Suppressor macrophage treated with lipopolysaccharide for 1 hour (primary cell): ENCODE results near the gene MTHFSD.

ENCODE experiments used
- DNase-seq, 3 donors: peaks; one replicate each; pipeline ENCODE4 v3.0.0-alpha.2; 2020 to 2022

The MTHFSD gene

GRCh38 chr16:86584071-86584685, 29.1 kb upstream of the MTHFSD start:
- DNase-seq: no peak

DNA sequence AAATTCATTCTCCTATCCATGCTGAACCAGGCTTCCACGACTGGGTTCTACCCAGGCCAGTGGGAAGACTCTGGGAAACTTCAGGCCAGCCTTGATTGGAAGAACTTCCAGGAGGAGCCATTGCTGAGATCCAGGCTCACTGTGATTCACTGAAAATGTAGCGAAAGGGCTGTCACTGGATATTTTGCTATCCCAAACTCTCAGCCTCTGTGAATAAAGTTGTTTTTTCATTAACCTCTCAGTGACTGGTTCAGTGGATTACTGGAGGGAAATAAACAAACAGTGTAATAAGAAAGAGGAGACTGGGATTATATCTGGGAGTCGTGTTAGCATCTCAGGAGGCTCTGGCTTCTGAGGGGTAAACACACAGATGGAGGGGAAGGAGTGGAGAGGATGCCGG, 26.4 kb upstream of the MTHFSD start:
- DNase-seq: no peak

DNA sequence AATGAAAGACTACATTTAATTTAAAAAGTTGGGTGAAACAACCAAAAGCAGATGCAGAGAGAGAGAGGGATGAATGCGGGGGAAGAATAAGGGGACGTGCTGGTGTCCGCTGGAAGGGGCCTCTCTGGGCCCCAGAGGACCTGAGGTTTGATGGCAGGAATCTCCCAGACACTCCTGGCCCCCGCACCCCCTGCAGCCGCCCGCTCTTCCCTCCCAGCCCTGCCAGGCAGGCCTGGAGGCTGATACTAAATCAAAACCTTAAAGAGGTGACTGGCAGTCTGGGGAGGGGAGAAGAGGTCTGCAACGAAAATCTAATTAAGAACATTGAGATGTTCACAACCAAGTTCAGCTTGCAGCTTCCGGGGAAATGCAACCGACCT, 25.7 kb upstream of the MTHFSD start:
- DNase-seq: no peak

- no peak for DNase-seq
Observed at GRCh38 chr16:86580063-86580790, 25.2 kb upstream of the MTHFSD start.

DNA sequence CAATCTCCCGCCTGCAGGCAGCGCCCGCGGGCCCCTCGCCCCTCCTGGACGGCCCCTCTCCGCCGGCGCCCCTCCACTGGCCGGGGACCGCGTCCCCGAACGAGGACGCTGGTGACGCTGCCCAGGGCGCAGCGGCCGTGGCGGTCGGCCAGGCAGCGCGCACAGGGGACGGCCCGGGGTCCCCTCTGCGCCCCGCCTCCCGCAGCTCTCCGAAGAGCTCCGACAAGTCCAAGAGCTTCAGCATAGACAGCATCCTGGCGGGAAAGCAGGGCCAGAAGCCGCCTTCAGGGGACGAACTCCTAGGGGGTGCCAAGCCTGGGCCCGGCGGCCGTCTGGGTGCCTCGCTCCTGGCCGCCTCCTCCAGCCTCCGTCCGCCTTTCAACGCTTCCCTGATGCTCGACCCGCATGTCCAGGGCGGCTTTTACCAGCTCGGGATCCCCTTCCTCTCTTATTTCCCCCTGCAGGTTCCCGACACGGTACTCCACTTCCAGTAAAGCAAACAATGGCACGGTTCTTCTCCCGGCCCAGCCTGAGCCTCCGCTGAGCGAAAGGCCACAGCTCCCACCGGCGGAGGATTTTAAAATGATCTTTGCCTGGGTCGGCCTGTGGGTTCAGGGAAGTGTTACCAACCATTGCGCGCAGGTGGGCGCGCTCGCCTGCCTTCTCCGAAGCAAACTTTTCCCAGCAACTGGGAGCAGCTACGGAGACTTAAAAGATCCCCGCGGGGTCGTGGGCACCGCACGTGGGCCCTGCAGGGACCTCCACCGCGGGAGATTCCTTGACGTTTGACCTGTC, 24.4 kb upstream of the MTHFSD start:
- DNase-seq: no peak

DNA sequence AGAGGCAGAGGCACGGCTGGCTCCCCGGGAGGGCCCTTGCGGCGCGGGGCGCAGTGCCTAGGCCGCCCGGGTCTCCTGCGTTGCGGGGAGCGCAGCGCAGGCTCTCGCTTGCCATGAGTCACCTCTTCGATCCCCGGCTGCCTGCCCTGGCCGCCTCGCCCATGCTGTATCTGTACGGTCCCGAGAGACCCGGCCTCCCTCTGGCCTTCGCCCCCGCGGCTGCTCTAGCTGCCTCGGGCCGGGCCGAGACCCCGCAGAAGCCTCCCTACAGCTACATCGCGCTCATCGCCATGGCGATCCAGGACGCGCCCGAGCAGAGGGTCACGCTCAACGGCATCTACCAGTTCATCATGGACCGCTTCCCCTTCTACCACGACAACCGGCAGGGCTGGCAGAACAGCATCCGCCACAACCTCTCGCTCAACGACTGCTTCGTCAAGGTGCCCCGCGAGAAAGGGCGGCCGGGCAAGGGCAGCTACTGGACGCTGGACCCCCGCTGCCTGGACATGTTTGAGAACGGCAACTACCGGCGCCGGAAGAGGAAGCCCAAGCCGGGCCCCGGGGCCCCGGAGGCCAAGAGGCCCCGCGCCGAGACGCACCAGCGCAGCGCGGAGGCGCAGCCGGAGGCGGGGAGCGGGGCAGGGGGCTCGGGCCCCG, 23.7 kb upstream of the MTHFSD start:
- no peak for DNase-seq

DNA sequence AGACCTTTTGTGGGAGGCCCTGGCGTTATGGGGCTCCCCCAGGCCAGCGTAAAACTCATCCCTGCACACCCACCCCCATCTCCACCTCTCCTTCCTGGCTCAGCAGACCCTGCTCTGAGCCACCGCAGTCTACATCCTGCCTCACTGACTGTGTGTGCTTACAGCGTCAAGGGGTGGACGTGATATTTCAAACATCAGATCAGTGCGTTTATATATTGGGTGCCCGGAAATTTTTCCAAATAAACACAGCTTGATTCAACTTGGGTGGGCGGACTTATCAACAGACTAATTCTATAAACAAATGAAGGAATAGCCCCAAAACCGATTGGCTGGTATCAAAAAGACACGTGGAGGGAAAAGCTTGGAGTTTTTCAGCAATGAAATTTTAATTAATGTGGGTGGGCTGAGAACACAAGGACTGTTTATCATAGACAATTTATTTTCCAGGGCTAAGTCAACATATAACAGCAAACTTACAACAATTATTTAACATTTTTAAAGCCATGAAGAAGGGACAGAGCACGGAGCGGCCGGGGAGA, 23.1 kb upstream of the MTHFSD start, which contains the start of gene FOXL1:
Gene FOXL1, plus strand, starts transcription at position 489 of the 539 bp plus-strand sequence. CDS start 175 bp downstream, outside the sequence.
- no peak for DNase-seq

DNA sequence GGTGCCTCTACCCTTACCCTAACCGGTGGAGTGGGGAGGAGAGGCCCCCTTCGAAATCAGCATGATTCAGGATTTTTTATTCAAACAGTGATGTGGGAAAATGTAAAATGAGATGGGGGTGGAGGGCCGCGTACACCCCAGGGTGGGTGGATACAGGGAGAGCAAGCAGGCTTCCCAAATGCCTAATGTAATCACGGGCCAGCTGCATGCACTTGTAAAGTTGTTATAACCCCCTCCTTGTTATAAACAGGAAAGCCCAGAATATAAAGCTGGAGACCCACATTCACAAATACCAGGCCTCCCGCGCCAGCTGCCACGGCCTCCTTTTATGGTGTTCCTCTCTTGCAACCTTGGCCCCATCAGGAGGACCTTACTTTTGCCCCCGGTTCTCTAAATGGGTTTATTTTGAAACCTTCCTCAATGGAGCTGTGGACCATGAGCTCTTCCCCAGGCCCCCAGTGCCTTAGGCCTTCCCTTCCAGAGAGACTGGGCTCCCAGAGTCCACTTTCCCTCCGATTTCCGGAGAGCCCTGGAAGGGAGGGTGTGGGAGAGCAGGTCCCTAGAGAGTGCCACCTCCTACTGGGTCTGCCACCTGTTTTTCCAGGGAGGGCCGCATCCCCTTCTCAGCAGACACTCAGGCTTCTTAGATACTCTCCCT, 22.4 kb upstream of the MTHFSD start:
- no peak for DNase-seq

DNA sequence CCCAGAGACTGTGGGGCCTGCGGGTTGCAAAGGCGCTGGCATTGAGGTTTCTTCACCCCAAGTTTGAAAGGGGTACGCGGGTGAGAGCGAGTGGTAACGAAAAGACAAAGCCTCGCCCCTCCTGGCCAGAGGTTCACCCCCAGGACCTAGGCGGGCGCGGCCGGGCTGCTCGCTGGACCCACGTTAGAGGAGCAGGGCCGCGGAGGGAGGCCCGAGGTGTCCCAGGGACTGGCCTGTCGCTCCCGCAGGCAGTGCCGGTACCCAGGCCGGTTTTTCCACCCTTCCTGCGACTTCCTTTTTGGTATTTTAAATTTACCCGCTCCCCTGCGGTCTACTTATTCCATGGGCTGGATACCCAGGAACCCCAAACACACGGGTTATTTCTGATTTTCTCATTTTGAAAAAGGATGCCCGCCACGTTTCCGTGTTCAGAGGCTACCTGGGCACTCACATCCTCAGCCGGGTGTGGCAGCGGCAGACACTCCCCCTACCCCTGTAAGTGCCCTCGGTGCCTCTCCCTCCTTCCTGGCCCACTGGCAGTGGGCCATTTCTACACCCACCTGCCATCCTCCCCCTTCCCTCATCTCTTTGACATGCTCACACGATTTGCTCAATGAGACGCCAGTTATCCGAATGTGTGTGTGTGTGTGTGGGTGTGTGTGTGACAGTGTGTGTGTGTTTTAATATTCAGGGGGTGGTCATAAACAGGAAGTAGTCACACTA, 21.7 kb upstream of the MTHFSD start:
- DNase-seq: no peak

GRCh38 chr16:86575754-86576557, 20.9 kb upstream of the MTHFSD start:
- DNase-seq: peak; percentile 58 to 82 (median 69)

DNA sequence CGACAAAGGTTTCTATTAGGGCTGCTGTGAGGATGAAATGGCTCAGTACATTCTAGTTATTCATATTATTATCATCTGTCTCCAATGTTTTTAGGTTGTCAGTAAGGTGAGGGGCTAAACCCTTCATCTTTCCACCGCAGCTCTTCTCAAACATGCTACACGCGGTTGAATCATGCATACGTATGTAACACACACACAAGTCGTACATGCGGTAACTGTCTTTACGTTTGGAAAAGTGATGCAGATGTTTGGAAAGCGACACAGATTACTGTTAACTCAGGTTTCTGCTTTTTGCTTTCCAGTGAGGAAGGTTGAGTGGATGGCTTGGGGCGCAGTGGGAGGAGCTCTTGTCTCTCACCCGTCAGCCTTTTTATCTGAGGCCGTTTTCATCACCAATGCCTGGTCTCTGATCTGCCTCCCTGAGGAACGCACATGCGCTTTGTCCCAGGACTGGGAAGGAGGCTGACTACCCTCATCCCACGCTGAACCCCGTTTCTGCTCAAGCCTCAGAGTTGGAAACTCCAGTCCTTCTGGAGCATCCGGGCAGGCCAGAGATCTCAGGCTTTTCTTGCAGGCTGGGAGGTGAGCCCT, 20.2 kb upstream of the MTHFSD start:
- no peak for DNase-seq

- DNase-seq: no peak
Observed at GRCh38 chr16:86574646-86575045, 19.6 kb upstream of the MTHFSD start.

DNA sequence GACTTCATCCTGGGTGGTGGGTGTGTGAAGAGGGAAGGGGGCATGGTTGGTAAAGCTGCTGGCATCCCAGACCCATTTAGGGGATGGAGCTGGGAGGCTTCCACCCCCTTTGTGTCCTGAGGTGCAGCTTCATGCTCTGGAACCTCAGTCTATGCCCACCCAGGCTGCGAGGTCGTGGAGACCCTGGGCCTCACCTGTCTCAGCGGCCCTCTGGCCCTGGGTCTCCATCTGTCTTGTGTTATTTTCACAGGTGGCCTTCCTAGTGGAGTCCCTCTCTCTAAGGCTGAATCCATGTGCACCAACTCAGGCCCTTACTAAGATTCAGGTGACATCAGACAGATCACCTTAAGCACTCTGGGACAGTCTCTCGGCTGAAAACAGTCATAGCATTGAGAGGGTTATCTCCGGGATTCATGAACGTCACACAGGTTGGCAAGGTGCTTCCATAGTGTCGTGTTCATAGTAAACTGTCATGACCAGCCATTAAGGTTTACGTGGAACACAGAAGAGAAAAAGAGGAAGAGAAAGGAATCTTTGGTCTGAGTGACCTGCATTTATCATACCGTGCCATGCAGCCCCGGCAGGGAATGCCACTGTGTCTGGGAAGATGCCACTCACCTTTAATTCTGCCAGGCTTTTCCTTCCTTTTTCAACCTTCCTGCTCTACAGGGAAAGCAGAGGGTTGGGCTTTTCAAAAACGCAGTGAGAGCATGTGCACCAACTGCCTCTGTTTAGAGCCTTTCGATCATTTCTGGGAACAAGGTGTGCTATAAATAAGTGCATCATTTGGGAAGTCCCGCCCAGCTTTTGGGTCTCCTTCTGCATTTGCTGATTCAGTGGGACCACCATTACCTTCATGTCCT, 18.8 kb upstream of the MTHFSD start:
- no peak for DNase-seq

DNA sequence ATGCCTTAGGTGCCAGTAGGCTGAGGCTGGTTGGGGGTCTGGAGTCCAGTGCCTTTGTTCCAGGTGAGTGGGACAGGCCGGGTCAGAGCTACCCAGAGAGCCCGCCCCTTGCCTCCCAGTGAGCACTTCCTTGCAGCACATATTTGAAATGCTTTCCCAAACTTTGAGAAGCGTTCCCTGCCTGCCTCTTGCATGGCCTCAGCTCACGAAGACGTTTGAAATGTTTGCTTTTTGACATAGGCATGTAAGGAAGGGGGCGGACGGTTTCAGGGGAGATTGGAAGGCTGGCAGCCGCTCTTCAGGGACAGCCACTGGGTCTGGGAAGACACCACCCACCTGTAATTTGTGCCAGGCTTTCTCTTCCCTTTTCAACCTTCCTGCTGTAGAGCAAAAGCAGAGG, 18.2 kb upstream of the MTHFSD start:
- DNase-seq: no peak

GRCh38 chr16:86572606-86573005, 17.6 kb upstream of the MTHFSD start:
- no peak for DNase-seq

- DNase-seq: no peak
Observed at GRCh38 chr16:86572041-86572521, 17.0 kb upstream of the MTHFSD start.

GRCh38 chr16:86571530-86571915, 16.5 kb upstream of the MTHFSD start:
- no peak for DNase-seq

- no peak for DNase-seq
Observed at GRCh38 chr16:86570558-86571529, 15.8 kb upstream of the MTHFSD start.
